OCI-M2 (cell line): ENCODE measurements around the gene TRPT1.

Experiments used
- DNase-seq: peaks from one replicate; lab custom pipeline; 2025; ENCODE audit not compliant: unreplicated experiment; lab: John Stamatoyannopoulos, UW

Gene TRPT1

DNA sequence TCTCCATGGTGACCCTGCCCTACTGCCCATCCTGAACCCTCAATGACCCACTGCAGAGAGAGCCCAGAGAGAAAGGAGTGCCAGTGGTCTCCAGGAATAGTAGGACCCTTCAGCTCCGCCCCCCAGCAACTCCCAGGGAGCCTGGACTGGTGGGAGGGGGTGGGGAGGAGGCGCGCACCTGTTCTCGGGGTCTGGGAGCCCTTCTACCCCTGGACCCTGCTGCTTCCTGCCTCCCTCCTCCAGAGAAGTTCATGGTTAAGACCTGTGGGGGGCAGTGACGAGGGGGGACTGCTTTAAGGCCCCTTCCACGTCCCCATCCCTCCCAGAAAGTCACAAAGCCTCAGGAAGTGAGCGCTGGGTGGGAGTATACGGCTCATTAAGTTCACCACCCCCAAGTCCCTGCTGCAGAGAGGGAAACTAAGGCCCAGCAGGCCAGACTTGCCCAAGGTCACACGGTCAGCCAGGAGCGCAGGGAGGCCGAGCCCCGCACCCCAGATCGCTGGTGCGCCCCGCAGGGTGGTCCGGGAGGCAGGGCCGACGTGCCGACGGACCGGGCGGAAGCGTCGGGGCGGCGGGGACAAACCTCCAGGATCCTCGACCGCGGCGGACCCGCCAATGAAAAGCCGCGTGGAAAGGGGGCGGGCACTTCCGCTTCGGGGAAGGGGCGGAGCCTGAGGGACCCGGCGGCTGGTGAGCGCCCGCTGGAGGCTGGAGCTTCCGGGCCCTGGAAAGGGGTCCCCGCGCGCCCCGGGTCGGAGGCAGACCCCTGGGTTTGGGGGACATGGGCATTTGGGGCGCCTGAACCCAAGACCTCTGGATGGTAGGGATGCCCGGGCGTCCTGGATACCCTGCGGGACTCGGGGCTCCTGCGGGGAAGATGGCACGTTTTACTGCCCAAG is at the start of gene TRPT1, which contains the start of gene NUDT22:
Gene TRPT1, minus strand, starts transcription at position 579 of the 899 bp plus-strand sequence. Its CDS starts 326 bp downstream, at position 253.
Gene NUDT22, plus strand, starts transcription at position 667 of the 899 bp plus-strand sequence. CDS start 379 bp downstream, outside the sequence.
- DNase-seq = no peak

- no peak for DNase-seq
These were observed 49.2 kb upstream of the TRPT1 start for GRCh38 chr11:64275031-64275800.

DNA sequence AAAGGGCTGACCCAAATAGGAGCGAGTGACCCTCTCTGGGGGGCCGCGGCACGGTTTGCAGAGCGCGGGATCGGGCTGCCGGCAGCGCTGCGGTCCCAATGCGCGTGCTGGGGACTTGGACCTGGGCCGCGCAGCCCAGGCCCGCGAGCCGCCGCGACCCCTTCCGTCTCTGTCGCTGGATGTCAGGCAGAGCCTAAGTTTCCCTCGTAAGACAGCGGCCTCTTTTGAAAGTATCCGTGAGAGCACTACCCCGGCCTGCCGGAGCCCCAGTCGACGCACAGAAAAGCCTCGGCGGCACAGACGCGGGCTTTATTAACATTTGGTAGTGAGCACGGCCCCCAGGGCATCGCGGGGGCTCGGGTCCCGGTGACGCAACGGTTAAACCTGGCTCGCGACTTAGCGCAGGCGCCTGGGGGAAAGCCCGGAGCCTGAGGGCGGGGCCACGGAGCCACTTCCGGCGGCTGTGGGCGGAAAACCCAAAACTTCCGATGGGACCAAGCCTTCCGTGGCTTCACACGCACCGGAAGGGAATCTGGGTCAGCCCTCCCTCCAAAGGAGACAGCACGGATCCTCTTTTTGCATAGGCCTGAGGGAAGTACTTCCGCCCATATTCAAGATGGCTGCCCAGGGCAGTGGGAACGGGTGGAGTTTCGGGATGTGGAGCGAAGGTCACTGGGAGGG is 43.7 kb upstream of the TRPT1 start:
- DNase-seq = peak; percentile 76

DNA sequence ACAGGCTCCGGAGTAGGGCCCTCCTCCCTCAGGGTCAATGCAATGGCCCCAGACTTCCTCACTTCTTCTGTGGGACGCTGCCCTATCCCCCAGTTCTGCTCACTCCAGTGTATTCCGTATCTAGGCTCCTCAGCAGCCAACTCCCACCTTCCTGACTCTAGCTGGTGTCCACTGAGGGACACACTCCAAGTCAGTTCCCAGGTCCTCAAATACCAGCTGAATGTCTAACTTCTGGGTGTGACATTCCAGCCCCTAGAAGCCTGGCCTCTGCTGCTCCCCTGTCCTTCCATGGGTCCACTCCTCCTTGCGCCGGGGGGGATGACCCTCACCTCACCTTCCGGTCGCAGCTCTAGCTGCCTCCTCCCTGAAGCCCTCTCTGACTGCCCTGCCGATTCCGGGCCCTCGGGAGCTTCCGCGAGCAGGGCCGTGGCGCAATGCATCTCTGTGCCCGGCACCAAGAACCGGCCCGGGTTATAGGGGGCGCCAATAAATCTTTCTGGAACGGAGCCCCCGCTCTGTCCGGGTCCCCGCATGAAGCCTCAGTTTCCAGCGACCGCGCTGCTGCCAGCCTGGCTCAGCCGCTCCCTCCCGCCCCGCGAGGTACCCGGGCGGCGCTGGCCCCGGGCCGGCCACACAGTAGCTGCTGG is 43.0 kb upstream of the TRPT1 start:
- no peak for DNase-seq

DNA sequence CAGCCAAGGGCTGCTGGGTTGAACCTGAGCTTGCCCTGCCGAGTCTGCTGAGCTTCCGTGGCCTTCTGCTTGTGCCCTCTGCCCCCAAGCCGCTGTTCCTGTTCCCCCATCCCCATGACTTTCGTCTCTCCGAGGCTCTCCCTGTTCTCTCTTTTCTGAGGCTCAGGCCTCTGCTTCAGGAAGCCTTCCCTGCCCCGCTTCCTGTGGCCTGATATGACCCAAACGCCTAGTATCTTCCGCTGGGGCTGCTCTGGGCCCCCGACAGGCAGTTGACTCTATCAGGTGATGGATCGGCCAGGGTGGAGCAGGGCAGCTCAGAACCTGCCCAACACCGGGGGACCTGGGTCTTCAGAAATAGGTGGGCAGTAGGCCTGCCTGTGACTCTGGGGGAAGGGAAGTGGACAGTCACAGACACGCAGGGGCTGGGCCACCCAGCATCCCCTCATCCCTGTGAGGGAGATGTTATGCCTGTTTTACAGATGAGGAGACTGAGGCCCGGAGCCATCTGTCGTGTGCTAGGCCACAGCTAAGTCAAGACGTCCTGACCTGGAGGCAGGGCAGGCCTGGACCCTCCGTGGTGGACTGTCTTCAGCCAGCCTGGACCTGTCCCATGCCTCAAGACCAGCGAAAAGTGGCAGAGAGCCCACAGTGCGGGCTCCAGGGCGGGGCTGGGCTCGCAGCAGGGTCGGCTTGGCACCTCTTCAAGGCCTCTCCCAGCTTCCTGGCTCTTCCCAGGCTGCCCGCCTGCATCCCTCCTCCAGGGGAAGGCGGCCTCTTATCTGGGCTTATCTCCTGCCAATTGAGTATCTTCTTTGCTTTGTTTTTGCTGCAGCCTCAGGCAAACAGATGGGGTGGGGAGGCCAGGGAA is 42.3 kb upstream of the TRPT1 start:
- no peak for DNase-seq

- no peak for DNase-seq
These were observed 41.4 kb upstream of the TRPT1 start for GRCh38 chr11:64267207-64267945.

DNA sequence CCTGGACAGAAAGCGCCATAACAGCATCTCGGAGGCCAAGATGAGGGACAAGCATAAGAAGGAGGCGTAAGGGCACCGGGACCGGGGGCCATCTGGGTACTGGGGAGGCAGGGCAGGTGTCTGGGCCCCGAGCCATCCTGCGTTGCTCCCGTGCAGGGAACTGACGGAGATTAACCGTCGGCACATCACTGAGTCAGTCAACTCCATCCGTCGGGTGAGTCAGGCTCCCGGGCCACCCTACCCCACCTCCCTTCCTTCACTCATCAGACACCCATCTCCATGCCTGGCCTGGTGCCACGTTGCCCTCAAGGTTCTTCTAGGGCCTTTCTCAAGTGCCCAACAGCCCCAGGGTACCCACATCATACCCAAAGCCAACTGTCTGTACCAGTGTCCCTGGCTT is 40.4 kb upstream of the TRPT1 start:
- no peak for DNase-seq

DNA sequence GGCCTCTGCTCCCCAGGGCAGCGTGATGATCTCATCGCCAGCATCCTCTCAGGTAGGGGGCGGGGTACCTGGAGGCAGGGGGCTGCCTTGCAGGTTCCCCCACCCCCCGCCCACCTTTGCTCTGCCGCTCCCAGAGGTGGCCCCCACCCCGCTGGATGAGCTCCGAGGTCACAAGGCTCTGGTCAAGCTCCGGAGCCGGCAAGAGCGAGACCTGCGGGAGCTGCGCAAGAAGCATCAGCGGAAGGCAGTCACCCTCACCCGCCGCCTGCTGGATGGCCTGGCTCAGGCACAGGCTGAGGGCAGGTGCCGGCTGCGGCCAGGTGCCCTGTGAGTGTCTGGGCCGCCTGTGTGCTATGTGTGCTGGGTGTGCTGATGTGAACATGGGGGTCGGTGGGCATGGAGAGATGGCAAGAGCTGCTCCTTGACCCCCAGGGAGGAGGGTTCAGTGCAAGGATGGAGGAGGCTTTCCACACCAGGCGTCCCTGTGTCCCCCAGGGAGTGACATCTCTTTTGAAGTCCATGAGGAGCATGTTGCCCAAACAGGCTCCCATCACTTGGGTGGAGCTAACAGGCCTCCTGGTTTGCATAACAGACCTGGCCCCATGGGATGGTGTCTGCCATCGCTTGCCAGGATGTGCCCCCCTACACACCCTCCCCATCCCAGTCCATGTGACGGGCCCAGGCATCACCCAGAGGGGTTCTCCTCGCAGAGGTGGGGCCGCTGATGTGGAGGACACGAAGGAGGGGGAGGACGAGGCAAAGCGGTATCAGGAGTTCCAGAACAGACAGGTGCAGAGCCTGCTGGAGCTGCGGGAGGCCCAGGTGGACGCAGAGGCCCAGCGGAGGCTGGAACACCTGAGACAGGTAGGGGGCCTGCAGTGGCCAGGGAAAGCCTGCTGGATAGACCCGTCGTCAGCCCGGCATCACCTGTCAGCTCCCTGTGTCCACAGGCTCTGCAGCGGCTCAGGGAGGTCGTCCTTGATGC is 39.5 kb upstream of the TRPT1 start:
- DNase-seq = no peak

GRCh38 chr11:64264371-64264852 is 38.4 kb upstream of the TRPT1 start:
- DNase-seq = no peak

GRCh38 chr11:64263947-64264317 is 37.9 kb upstream of the TRPT1 start:
- DNase-seq = no peak

DNA sequence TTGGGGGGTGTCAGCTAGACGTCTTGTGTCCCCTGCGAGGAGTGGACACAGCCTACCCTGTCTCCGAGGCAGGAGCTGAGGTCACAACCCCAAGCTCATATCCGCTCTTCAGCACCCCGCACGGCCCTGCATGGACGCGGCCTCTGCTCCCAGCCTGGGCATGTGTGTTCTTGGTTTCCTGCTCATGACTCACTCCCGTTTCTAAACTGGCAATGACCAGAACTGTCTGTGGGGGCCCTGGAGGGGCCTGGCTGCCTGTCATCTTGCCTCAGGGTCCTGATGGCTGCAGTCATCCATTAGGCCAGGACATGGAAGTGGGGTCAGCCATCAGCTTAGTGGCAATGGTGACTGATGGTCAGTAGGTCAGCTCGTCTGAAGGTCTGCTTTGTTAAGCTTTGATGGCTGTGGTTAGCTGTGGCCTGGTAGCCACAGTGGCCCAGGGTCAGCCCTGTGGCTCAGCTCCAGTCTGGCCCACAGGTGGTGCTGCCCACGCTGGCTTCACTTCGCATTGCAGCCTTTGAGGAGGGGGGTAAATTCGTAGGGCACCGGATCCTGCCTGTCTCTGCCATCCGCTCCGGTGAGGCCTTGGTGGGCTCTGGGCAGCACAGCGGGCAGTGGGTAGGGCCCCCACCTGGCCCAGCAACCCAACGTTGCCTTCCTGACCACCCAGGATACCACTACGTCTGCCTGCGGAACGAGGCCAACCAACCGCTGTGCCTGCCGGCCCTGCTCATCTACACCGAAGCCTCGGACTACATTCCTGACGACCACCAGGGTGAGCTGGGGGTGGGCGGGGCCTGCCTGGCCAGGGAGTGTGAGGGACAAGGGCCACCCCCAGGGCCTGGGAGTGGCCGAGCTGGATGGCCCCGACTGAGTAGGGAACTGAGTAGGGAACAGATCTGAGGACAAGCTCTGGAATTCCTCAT is 37.3 kb upstream of the TRPT1 start:
- DNase-seq = no peak

GRCh38 chr11:64262271-64263002 is 36.5 kb upstream of the TRPT1 start:
- no peak for DNase-seq

GRCh38 chr11:64261556-64262080 is 35.6 kb upstream of the TRPT1 start:
- no peak for DNase-seq

DNA sequence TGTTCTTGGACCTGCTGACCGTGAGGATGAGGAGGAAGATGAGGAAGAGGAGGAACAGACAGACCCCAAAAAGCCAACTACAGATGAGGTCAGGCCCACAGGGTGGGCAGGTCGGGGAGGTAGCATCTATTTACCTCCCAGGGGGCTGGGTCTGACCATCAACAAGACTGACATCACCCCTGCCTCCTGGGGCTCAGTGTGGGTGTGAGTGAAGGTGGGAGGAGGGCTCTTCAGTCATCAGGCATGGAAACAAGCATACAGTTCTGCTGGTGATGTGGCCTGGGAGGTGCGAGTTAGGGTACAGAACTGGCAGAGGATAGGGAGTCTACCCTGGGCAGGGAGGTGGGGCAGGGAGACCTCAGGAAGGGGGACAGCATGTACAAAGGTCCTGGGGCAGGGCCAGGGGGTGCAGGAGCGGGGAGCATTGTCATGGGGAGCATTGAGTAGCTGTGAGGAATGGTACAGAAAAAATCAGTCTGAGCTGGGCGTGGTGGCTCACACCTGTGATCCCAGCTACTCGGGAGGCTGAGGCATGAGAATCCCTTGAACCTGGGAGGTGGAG is 34.2 kb upstream of the TRPT1 start:
- no peak for DNase-seq

GRCh38 chr11:64259533-64260067 is 33.6 kb upstream of the TRPT1 start:
- no peak for DNase-seq
